ENCODE data around the gene LYZL1. TPM values are rescaled to one million over a fixed set of nuclear protein-coding genes. Genes with fewer than 3 reads are reported as not detected.
A peak's percentile ranks its signal among the peaks of the same experiment; 100 is the strongest.

Gene LYZL1
- total and polyA plus RNA-seq, 9 of the 15 experiments (the other 6 are each of a cell fraction or from before 2014, with no cell fraction given), result not detected

- TF ChIP-seq, protein P1, sequence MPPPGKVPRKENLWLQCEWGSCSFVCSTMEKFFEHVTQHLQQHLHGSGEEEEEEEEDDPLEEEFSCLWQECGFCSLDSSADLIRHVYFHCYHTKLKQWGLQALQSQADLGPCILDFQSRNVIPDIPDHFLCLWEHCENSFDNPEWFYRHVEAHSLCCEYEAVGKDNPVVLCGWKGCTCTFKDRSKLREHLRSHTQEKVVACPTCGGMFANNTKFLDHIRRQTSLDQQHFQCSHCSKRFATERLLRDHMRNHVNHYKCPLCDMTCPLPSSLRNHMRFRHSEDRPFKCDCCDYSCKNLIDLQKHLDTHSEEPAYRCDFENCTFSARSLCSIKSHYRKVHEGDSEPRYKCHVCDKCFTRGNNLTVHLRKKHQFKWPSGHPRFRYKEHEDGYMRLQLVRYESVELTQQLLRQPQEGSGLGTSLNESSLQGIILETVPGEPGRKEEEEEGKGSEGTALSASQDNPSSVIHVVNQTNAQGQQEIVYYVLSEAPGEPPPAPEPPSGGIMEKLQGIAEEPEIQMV (tag; conservative IDR thresholded peaks at IDR 0.05; ENCODE audit: low read depth), result peak; percentile 27; the same call in 1 of the 2 replicates
- peak; percentile 43 for TF ChIP-seq RBM39 (optimal IDR thresholded peaks at IDR 0.05; ENCODE audit: low read depth, low read length)
- no peak for TF ChIP-seq GABPB2 (CRISPR knock-in tag; conservative IDR thresholded peaks at IDR 0.05)
- TF ChIP-seq, protein P2, sequence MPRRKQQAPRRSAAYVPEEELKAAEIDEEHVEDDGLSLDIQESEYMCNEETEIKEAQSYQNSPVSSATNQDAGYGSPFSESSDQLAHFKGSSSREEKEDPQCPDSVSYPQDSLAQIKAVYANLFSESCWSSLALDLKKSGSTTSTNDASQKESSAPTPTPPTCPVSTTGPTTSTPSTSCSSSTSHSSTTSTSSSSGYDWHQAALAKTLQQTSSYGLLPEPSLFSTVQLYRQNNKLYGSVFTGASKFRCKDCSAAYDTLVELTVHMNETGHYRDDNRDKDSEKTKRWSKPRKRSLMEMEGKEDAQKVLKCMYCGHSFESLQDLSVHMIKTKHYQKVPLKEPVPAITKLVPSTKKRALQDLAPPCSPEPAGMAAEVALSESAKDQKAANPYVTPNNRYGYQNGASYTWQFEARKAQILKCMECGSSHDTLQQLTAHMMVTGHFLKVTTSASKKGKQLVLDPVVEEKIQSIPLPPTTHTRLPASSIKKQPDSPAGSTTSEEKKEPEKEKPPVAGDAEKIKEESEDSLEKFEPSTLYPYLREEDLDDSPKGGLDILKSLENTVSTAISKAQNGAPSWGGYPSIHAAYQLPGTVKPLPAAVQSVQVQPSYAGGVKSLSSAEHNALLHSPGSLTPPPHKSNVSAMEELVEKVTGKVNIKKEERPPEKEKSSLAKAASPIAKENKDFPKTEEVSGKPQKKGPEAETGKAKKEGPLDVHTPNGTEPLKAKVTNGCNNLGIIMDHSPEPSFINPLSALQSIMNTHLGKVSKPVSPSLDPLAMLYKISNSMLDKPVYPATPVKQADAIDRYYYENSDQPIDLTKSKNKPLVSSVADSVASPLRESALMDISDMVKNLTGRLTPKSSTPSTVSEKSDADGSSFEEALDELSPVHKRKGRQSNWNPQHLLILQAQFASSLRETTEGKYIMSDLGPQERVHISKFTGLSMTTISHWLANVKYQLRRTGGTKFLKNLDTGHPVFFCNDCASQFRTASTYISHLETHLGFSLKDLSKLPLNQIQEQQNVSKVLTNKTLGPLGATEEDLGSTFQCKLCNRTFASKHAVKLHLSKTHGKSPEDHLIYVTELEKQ (CRISPR knock-in tag; IDR thresholded peaks at IDR 0.05), result peak; percentile 92
- TF ChIP-seq, protein P3, sequence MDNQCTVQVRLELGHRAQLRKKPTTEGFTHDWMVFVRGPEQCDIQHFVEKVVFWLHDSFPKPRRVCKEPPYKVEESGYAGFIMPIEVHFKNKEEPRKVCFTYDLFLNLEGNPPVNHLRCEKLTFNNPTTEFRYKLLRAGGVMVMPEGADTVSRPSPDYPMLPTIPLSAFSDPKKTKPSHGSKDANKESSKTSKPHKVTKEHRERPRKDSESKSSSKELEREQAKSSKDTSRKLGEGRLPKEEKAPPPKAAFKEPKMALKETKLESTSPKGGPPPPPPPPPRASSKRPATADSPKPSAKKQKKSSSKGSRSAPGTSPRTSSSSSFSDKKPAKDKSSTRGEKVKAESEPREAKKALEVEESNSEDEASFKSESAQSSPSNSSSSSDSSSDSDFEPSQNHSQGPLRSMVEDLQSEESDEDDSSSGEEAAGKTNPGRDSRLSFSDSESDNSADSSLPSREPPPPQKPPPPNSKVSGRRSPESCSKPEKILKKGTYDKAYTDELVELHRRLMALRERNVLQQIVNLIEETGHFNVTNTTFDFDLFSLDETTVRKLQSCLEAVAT (IDR thresholded peaks at IDR 0.05), result peak in 1 of 2 experiments; percentile 59; a peak in 1 of 4 replicates
- TF ChIP-seq JUND (IDR thresholded peaks at IDR 0.05; ENCODE audit: borderline replicate concordance, low read depth, low read length), result peak; percentile 50; the same call in 1 of the 2 replicates
- TF ChIP-seq JUND (tag; IDR thresholded peaks at IDR 0.05; ENCODE audit: borderline replicate concordance, low read depth, low read length), result peak; percentile 45; the same call in 1 of the 3 replicates
- peak; percentile 63; the same call in 1 of the 2 replicates for TF ChIP-seq DPF2 (IDR thresholded peaks at IDR 0.05)
- TF ChIP-seq EP400 (IDR thresholded peaks at IDR 0.05), result no peak
- TF ChIP-seq NFIC (IDR thresholded peaks at IDR 0.05), result no peak
These were observed 34.5 kb upstream of the LYZL1 start (continued) for GRCh38 chr10:29254123-29255046.
